GM23338 (cell line): ENCODE results near the gene CACNA1C. TPM values are rescaled to one million over a fixed set of nuclear protein-coding genes. Genes with fewer than 3 reads are reported as not detected.

ENCODE experiments used
- ATAC-seq: fragments of 200-7000 bp; cut with Tn5 transposase; 3 replicates; pipeline ENCODE4 v1.9.1; 2020
- DNase-seq: peaks from one replicate; pipeline ENCODE4 v3.0.0-alpha.2; 2015; ENCODE audit warnings: low spot score
- H2AFZ ChIP-seq: fragments of 200-600 bp; sonication (generic); 2 replicates; pipeline ENCODE4 v1.8.0; 2016; ENCODE audit warnings: antibody characterized with exemption, mild to moderate bottlenecking, moderate library complexity
- H3F3A ChIP-seq: fragments of 200-600 bp; sonication (generic); replicated peaks from 2 replicates; pipeline ENCODE4 v1.8.0; 2017; ENCODE audit warnings: antibody characterized with exemption, mixed run types, low read depth
- H3K27ac ChIP-seq: fragments of 200-600 bp; sonication (generic); 2 replicates; pipeline ENCODE4 v1.6.1; 2016; ENCODE audit warnings: low read depth
- H3K27me3 ChIP-seq: fragments of 200-600 bp; sonication (generic); 2 replicates; pipeline ENCODE4 v1.8.0; 2016; ENCODE audit warnings: mild to moderate bottlenecking, mixed run types, moderate library complexity; ENCODE audit not compliant: insufficient read depth
- H3K36me3 ChIP-seq: fragments of 200-600 bp; sonication (generic); 2 replicates; pipeline ENCODE4 v1.8.0; 2016; ENCODE audit warnings: mild to moderate bottlenecking; ENCODE audit not compliant: insufficient read depth
- H3K4me1 ChIP-seq: fragments of 200-600 bp; sonication (generic); 2 replicates; pipeline ENCODE4 v1.8.0; 2016; ENCODE audit warnings: mild to moderate bottlenecking, moderate library complexity; ENCODE audit not compliant: insufficient read depth
- H3K4me2 ChIP-seq: fragments of 200-600 bp; sonication (generic); 2 replicates; pipeline ENCODE4 v1.7.1; 2017; ENCODE audit warnings: mixed run types
- H3K4me3 ChIP-seq: fragments of 200-600 bp; sonication (generic); 2 replicates; pipeline ENCODE4 v1.6.1; 2016; ENCODE audit warnings: mixed run types
- H3K79me2 ChIP-seq: fragments of 200-600 bp; sonication (generic); replicated peaks from 2 replicates; pipeline ENCODE4 v1.8.0; 2017; ENCODE audit warnings: mild to moderate bottlenecking; ENCODE audit not compliant: insufficient read depth
- H3K9me2 ChIP-seq: fragments of 200-600 bp; sonication (generic); 2 replicates; pipeline ENCODE4 v1.8.0; 2017; ENCODE audit not compliant: insufficient read depth
- H4K20me1 ChIP-seq: fragments of 200-600 bp; sonication (generic); replicated peaks from 2 replicates; pipeline ENCODE4 v1.8.0; 2017; ENCODE audit warnings: mild to moderate bottlenecking; ENCODE audit not compliant: insufficient read depth
- H3K27ac Mint-ChIP-seq: 2 replicates; pipeline ENCODE4 v1.8.0; 2020; ENCODE audit warnings: inconsistent platforms, mild to moderate bottlenecking, moderate library complexity, mixed read lengths
- H3K27me3 Mint-ChIP-seq: 3 replicates; pipeline ENCODE4 v1.8.0; 2022; ENCODE audit warnings: low read depth, mild to moderate bottlenecking, moderate library complexity, mixed read lengths, inconsistent platforms; ENCODE audit not compliant: insufficient read depth, poor library complexity
- H3K36me3 Mint-ChIP-seq: 3 replicates; pipeline ENCODE4 v1.8.0; 2021; ENCODE audit warnings: low read depth, mild to moderate bottlenecking, inconsistent platforms, moderate library complexity, mixed read lengths
- H3K4me1 Mint-ChIP-seq: 3 replicates; pipeline ENCODE4 v1.8.0; 2020; ENCODE audit warnings: mild to moderate bottlenecking, inconsistent platforms, mixed read lengths
- H3K4me3 Mint-ChIP-seq: 3 replicates; pipeline ENCODE4 v1.8.0; 2021; ENCODE audit warnings: moderate library complexity, mild to moderate bottlenecking, inconsistent platforms, mixed read lengths
- H3K9me3 Mint-ChIP-seq: 3 replicates; pipeline ENCODE4 v1.8.0; 2020; ENCODE audit warnings: moderate library complexity, mild to moderate bottlenecking, inconsistent platforms, mixed read lengths
- CREB1 ChIP-seq: fragments of 250-450 bp; sonication (Bioruptor Pico); IDR thresholded peaks from 2 replicates; pipeline ENCODE4 v1.5.0; 2020; ENCODE audit warnings: low read depth, mild to moderate bottlenecking, moderate library complexity
- ETS1 ChIP-seq: IDR thresholded peaks from 2 replicates; pipeline ENCODE4 v1.6.1; 2016; ENCODE audit warnings: antibody characterized with exemption
- EZH2 ChIP-seq: fragments of 200-600 bp; sonication (generic); IDR thresholded peaks from one replicate; pipeline ENCODE4 v1.8.0; 2017; ENCODE audit warnings: antibody characterized with exemption, mild to moderate bottlenecking, low read depth; ENCODE audit not compliant: unreplicated experiment
- EZH2phosphoT487 ChIP-seq: fragments of 200-600 bp; sonication (generic); IDR thresholded peaks from one replicate; pipeline ENCODE4 v1.8.1; 2018; ENCODE audit warnings: antibody characterized with exemption; ENCODE audit not compliant: unreplicated experiment
- JUNB ChIP-seq: IDR thresholded peaks from one replicate; pipeline ENCODE4 v1.6.1; 2016; ENCODE audit warnings: antibody characterized with exemption; ENCODE audit not compliant: unreplicated experiment
- NANOG ChIP-seq: IDR thresholded peaks from 2 replicates; pipeline ENCODE4 v1.6.1; 2016; ENCODE audit warnings: antibody characterized with exemption, borderline replicate concordance
- POLR2AphosphoS5 ChIP-seq: IDR thresholded peaks from 2 replicates; pipeline ENCODE4 v1.6.1; 2016; ENCODE audit warnings: antibody characterized with exemption, low read depth
- STAT1 ChIP-seq: IDR thresholded peaks from one replicate; pipeline ENCODE4 v1.6.1; 2016; ENCODE audit warnings: antibody characterized with exemption; ENCODE audit not compliant: unreplicated experiment
- ZNF114 ChIP-seq: fragments of 250-450 bp; sonication (Bioruptor Pico); IDR thresholded peaks from 2 replicates; pipeline ENCODE4 v1.5.0; 2020; ENCODE audit warnings: mild to moderate bottlenecking, moderate library complexity
- ZNF331 ChIP-seq: fragments of 250-450 bp; sonication (Bioruptor Pico); IDR thresholded peaks from 2 replicates; pipeline ENCODE4 v1.5.0; 2020; ENCODE audit warnings: low read depth, mild to moderate bottlenecking, moderate library complexity
- polyA plus RNA-seq: library from polyadenylated mRNA; unstranded; fragments of >200 nt; fragmentation: Nextera tagmentation; extraction: Ambion mirVana; gene quantifications from 2 replicates; pipeline ENCODE4 v1.2.1, GENCODE V29; 2016
- total RNA-seq: library from RNA; depleted of rRNA; stranded (reverse); fragments of >200 nt; shearing (Covaris generic); gene quantifications from 2 replicates; pipeline ENCODE4 v1.2.3, GENCODE V29; 2014
- TF ChIP-seq, protein P1 (sequence below): IDR thresholded peaks from one replicate; pipeline ENCODE4 v1.6.1; 2018; ENCODE audit warnings: antibody characterized with exemption; ENCODE audit not compliant: unreplicated experiment
- TF ChIP-seq, protein P2 (sequence below): fragments of 250-450 bp; sonication (Bioruptor Pico); IDR thresholded peaks from 2 replicates; pipeline ENCODE4 v1.5.0; 2020; ENCODE audit warnings: mild to moderate bottlenecking, moderate library complexity
- TF ChIP-seq, protein P3 (sequence below), 2 experiments: fragments of 200-600 bp in 1 of 2; sonication (generic) in 1 of 2; conservative IDR thresholded peaks; 2 replicates each; pipeline versions ENCODE4 v1.5.1 to v1.6.1; 2016 to 2017; ENCODE audit warnings: antibody characterized with exemption in 2 of 2, low read depth in 2 of 2, mild to moderate bottlenecking in 2 of 2, moderate library complexity in 1 of 2

Gene CACNA1C
- total and polyA plus RNA-seq, 2 experiments from 2014 or later: 0.78 to 2.1 TPM

GRCh38 chr12:2053691-2054090 lies 904 bp downstream of the CACNA1C start:
- no peak for ATAC-seq
- 0 out of 2 replicates have a peak overlapping the region, but pooled peaks have one; percentile 95 for H2AFZ ChIP-seq
- H3F3A ChIP-seq: peaks cover 7% of the 10 kb centered on the region
- peak overlapping the region; percentile 97 for H3K4me2 ChIP-seq
- Mint-ChIP-seq H3K4me3 (no peak overlapping the region), H3K4me1 (peaks cover 55% of the 10 kb centered on the region), H3K27me3 (peaks cover 49% of the 10 kb centered on the region), H3K27ac (no peak overlapping the region), H3K9me3 (peaks cover 2% of the 10 kb centered on the region; the same call in 2 of the 3 replicates), H3K36me3 (no peaks in the 10 kb centered on the region; the same call in 2 of the 3 replicates)
- H3K27ac ChIP-seq: no peak overlapping the region
- no peaks in the 10 kb centered on the region for H4K20me1 ChIP-seq
- H3K4me1 ChIP-seq: peaks cover 44% of the 10 kb centered on the region
- no peaks in the 10 kb centered on the region for H3K36me3 ChIP-seq
- H3K27me3 ChIP-seq: peaks cover 64% of the 10 kb centered on the region
- peak; percentile 50 for DNase-seq
- H3K4me3 ChIP-seq: peak overlapping the region; percentile 86
- no peaks in the 10 kb centered on the region for H3K9me2 ChIP-seq
- TF ChIP-seq, protein P1, sequence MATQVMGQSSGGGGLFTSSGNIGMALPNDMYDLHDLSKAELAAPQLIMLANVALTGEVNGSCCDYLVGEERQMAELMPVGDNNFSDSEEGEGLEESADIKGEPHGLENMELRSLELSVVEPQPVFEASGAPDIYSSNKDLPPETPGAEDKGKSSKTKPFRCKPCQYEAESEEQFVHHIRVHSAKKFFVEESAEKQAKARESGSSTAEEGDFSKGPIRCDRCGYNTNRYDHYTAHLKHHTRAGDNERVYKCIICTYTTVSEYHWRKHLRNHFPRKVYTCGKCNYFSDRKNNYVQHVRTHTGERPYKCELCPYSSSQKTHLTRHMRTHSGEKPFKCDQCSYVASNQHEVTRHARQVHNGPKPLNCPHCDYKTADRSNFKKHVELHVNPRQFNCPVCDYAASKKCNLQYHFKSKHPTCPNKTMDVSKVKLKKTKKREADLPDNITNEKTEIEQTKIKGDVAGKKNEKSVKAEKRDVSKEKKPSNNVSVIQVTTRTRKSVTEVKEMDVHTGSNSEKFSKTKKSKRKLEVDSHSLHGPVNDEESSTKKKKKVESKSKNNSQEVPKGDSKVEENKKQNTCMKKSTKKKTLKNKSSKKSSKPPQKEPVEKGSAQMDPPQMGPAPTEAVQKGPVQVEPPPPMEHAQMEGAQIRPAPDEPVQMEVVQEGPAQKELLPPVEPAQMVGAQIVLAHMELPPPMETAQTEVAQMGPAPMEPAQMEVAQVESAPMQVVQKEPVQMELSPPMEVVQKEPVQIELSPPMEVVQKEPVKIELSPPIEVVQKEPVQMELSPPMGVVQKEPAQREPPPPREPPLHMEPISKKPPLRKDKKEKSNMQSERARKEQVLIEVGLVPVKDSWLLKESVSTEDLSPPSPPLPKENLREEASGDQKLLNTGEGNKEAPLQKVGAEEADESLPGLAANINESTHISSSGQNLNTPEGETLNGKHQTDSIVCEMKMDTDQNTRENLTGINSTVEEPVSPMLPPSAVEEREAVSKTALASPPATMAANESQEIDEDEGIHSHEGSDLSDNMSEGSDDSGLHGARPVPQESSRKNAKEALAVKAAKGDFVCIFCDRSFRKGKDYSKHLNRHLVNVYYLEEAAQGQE: no peak
- TF ChIP-seq JUNB (no peak), CREB1 (CRISPR knock-in tag) (no peak), ZNF114 (CRISPR knock-in tag) (no peak), ETS1 (no peak), EZH2 (no peak), ZNF331 (CRISPR knock-in tag) (no peak), POLR2AphosphoS5 (no peak), EZH2phosphoT487 (no peak), STAT1 (no peak), NANOG (no peak)
- TF ChIP-seq, protein P2, sequence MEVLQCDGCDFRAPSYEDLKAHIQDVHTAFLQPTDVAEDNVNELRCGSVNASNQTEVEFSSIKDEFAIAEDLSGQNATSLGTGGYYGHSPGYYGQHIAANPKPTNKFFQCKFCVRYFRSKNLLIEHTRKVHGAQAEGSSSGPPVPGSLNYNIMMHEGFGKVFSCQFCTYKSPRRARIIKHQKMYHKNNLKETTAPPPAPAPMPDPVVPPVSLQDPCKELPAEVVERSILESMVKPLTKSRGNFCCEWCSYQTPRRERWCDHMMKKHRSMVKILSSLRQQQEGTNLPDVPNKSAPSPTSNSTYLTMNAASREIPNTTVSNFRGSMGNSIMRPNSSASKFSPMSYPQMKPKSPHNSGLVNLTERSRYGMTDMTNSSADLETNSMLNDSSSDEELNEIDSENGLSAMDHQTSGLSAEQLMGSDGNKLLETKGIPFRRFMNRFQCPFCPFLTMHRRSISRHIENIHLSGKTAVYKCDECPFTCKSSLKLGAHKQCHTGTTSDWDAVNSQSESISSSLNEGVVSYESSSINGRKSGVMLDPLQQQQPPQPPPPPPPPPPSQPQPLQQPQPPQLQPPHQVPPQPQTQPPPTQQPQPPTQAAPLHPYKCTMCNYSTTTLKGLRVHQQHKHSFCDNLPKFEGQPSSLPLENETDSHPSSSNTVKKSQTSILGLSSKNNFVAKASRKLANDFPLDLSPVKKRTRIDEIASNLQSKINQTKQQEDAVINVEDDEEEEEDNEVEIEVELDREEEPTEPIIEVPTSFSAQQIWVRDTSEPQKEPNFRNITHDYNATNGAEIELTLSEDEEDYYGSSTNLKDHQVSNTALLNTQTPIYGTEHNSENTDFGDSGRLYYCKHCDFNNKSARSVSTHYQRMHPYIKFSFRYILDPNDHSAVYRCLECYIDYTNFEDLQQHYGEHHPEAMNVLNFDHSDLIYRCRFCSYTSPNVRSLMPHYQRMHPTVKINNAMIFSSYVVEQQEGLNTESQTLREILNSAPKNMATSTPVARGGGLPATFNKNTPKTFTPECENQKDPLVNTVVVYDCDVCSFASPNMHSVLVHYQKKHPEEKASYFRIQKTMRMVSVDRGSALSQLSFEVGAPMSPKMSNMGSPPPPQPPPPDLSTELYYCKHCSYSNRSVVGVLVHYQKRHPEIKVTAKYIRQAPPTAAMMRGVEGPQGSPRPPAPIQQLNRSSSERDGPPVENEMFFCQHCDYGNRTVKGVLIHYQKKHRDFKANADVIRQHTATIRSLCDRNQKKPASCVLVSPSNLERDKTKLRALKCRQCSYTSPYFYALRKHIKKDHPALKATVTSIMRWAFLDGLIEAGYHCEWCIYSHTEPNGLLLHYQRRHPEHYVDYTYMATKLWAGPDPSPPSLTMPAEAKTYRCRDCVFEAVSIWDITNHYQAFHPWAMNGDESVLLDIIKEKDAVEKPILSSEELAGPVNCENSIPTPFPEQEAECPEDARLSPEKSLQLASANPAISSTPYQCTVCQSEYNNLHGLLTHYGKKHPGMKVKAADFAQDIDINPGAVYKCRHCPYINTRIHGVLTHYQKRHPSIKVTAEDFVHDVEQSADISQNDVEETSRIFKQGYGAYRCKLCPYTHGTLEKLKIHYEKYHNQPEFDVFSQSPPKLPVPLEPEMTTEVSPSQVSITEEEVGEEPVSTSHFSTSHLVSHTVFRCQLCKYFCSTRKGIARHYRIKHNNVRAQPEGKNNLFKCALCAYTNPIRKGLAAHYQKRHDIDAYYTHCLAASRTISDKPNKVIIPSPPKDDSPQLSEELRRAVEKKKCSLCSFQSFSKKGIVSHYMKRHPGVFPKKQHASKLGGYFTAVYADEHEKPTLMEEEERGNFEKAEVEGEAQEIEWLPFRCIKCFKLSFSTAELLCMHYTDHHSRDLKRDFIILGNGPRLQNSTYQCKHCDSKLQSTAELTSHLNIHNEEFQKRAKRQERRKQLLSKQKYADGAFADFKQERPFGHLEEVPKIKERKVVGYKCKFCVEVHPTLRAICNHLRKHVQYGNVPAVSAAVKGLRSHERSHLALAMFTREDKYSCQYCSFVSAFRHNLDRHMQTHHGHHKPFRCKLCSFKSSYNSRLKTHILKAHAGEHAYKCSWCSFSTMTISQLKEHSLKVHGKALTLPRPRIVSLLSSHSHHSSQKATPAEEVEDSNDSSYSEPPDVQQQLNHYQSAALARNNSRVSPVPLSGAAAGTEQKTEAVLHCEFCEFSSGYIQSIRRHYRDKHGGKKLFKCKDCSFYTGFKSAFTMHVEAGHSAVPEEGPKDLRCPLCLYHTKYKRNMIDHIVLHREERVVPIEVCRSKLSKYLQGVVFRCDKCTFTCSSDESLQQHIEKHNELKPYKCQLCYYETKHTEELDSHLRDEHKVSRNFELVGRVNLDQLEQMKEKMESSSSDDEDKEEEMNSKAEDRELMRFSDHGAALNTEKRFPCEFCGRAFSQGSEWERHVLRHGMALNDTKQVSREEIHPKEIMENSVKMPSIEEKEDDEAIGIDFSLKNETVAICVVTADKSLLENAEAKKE (CRISPR knock-in tag): no peak
- TF ChIP-seq, protein P3, sequence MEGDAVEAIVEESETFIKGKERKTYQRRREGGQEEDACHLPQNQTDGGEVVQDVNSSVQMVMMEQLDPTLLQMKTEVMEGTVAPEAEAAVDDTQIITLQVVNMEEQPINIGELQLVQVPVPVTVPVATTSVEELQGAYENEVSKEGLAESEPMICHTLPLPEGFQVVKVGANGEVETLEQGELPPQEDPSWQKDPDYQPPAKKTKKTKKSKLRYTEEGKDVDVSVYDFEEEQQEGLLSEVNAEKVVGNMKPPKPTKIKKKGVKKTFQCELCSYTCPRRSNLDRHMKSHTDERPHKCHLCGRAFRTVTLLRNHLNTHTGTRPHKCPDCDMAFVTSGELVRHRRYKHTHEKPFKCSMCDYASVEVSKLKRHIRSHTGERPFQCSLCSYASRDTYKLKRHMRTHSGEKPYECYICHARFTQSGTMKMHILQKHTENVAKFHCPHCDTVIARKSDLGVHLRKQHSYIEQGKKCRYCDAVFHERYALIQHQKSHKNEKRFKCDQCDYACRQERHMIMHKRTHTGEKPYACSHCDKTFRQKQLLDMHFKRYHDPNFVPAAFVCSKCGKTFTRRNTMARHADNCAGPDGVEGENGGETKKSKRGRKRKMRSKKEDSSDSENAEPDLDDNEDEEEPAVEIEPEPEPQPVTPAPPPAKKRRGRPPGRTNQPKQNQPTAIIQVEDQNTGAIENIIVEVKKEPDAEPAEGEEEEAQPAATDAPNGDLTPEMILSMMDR (conservative IDR thresholded peaks at IDR 0.05; ENCODE audit: low read depth in 2 of 2): no peak
- no peaks in the 10 kb centered on the region for H3K79me2 ChIP-seq
